Keratinocyte (primary cell): ENCODE results near the gene CYP27B1. TPM values are rescaled to one million over a fixed set of nuclear protein-coding genes. Genes with fewer than 3 reads are reported as not detected.

Experiments
- DNase-seq: peaks from one replicate; pipeline ENCODE4 v3.0.0-alpha.2; 2011; ENCODE audit warnings: low read depth, missing footprints, low spot score
- FAIRE-seq: peaks from 2 replicates; lab custom pipeline; 2011; peaks lifted over from hg19 to GRCh38; lab: Jason Lieb, UNC
- H2AFZ ChIP-seq: 2 replicates; pipeline ENCODE4 v1.6.0; 2012; ENCODE audit warnings: low read length, control low read depth, inconsistent platforms; ENCODE audit not compliant: control insufficient read depth
- H3K27ac ChIP-seq: 2 replicates; pipeline ENCODE4 v1.5.1; 2011; ENCODE audit warnings: low read length; ENCODE audit not compliant: control insufficient read depth, insufficient read depth
- H3K27me3 ChIP-seq: 3 replicates; pipeline ENCODE4 v1.6.0; 2011; ENCODE audit warnings: low read length; ENCODE audit not compliant: control insufficient read depth, insufficient read depth; ENCODE audit errors: extremely low read depth
- H3K36me3 ChIP-seq, 2 experiments: 2 replicates in 1 of 2; 3 replicates in 1 of 2; pipeline ENCODE4 v1.5.1; 2011; ENCODE audit warnings: low read length in 2 of 2, mild to moderate bottlenecking in 1 of 2; ENCODE audit not compliant: control insufficient read depth in 2 of 2, insufficient read depth in 2 of 2; ENCODE audit errors: extremely low read depth in 1 of 2
- H3K4me1 ChIP-seq: 3 replicates; pipeline ENCODE4 v1.5.1; 2011; ENCODE audit warnings: low read length; ENCODE audit not compliant: control insufficient read depth, insufficient read depth; ENCODE audit errors: extremely low read depth
- H3K4me2 ChIP-seq: 3 replicates; pipeline ENCODE4 v1.6.0; 2011; ENCODE audit warnings: low read depth, low read length; ENCODE audit not compliant: control insufficient read depth, insufficient read depth; ENCODE audit errors: extremely low read depth
- H3K4me3 ChIP-seq, 3 experiments: fragments of 200-600 bp in 1 of 3; sonication (generic) in 1 of 3; 2 replicates in 2 of 3; 3 replicates in 1 of 3; pipeline ENCODE4 v1.5.1; 2011 to 2016; ENCODE audit warnings: low read length in 3 of 3, mild to moderate bottlenecking in 3 of 3, control low read depth in 2 of 3, inconsistent platforms in 1 of 3, low read depth in 1 of 3, mixed read lengths in 1 of 3, mixed run types in 1 of 3, moderate library complexity in 1 of 3; ENCODE audit not compliant: control insufficient read depth in 2 of 3, insufficient read depth in 2 of 3; ENCODE audit errors: extremely low read depth in 1 of 3
- H3K79me2 ChIP-seq: 2 replicates; pipeline ENCODE4 v1.6.0; 2012; ENCODE audit warnings: low read length; ENCODE audit not compliant: control insufficient read depth, insufficient read depth
- H3K9ac ChIP-seq: 3 replicates; pipeline ENCODE4 v1.6.0; 2011; ENCODE audit warnings: low read length; ENCODE audit not compliant: control insufficient read depth, insufficient read depth; ENCODE audit errors: extremely low read depth
- H3K9me1 ChIP-seq: 3 replicates; pipeline ENCODE4 v1.6.0; 2011; ENCODE audit warnings: low read length; ENCODE audit not compliant: control insufficient read depth, insufficient read depth; ENCODE audit errors: extremely low read depth
- H3K9me3 ChIP-seq: 2 replicates; pipeline ENCODE4 v1.5.1; 2012; ENCODE audit warnings: low read depth, low read length; ENCODE audit not compliant: control insufficient read depth
- H4K20me1 ChIP-seq: 3 replicates; pipeline ENCODE4 v1.6.0; 2011; ENCODE audit warnings: low read length; ENCODE audit not compliant: control insufficient read depth, insufficient read depth; ENCODE audit errors: extremely low read depth
- EZH2 ChIP-seq: IDR thresholded peaks from one replicate; pipeline ENCODE4 v1.6.1; 2012; ENCODE audit warnings: inconsistent platforms, mild to moderate bottlenecking, low read length, moderate library complexity
- dilution Hi-C: fragments of 300-500 bp; cut with MboI; formaldehyde crosslinking; loops from one replicate; pipeline ENCODE4 v1.7.0; 2020; ENCODE audit warnings: low sequenced_read_pairs; ENCODE audit not compliant: extremely low pct_ligation_motif_present
- polyA plus RNA-seq, 5 experiments: library from polyadenylated mRNA; depleted of rRNA in 3 of 5; stranded (reverse) in 3 of 5; stranded (forward) in 1 of 5; unstranded in 1 of 5; fragments of >200 nt; gene quantifications; 1 replicate in 1 of 5; 2 replicates in 3 of 5; 3 replicates in 1 of 5; pipeline versions ENCODE4 v1.2.1 to v1.2.3, GENCODE V29; 2011 to 2012; ENCODE audit warnings: missing spikeins in 2 of 5, low read depth in 1 of 5, low replicate concordance in 1 of 5
- TF ChIP-seq, protein P1 (sequence below), 3 experiments: IDR thresholded peaks in 1 of 3; conservative IDR thresholded peaks in 1 of 3; optimal IDR thresholded peaks in 1 of 3; 2 replicates in 2 of 3; 3 replicates in 1 of 3; pipeline versions ENCODE3 to v1.5.1; 2011; ENCODE audit warnings: low read length in 3 of 3, mild to moderate bottlenecking in 3 of 3, moderate library complexity in 2 of 3, control low read depth in 1 of 3, inconsistent platforms in 1 of 3; ENCODE audit not compliant: insufficient read depth in 2 of 3; ENCODE audit errors: extremely low read depth in 1 of 3

Gene CYP27B1
- polyA plus RNA-seq, 1 donor (not counting 4 experiments of a cell fraction or from before 2014, with no cell fraction given): 33.6 TPM

DNA sequence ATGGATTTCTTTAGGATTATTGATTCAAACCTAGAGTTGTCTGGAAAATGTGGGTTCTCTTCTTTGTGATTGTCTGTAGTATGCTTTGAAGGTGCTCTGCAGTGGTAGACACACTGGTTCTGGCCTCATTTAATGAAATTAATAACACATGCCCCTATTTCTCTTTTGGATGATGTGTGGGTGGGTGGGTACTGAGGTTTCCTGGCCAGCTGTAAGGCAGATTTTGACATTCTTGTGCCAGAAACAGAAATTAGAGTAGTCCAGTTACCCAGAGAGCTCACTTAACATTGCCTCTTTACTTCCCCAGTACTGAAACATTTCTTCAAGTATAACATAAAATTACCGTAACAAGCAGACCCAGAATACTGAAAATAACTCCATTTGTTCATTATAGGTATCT lies 30.1 kb upstream of the CYP27B1 start:
- no peaks in the 10 kb centered on the region for H3K9me3 ChIP-seq
- H4K20me1 ChIP-seq: no peaks in the 10 kb centered on the region
- no peak overlapping the region for H2AFZ ChIP-seq
- no peaks in the 10 kb centered on the region for H3K9me1 ChIP-seq
- no peak overlapping the region for H3K4me2 ChIP-seq
- TF ChIP-seq, protein P1, sequence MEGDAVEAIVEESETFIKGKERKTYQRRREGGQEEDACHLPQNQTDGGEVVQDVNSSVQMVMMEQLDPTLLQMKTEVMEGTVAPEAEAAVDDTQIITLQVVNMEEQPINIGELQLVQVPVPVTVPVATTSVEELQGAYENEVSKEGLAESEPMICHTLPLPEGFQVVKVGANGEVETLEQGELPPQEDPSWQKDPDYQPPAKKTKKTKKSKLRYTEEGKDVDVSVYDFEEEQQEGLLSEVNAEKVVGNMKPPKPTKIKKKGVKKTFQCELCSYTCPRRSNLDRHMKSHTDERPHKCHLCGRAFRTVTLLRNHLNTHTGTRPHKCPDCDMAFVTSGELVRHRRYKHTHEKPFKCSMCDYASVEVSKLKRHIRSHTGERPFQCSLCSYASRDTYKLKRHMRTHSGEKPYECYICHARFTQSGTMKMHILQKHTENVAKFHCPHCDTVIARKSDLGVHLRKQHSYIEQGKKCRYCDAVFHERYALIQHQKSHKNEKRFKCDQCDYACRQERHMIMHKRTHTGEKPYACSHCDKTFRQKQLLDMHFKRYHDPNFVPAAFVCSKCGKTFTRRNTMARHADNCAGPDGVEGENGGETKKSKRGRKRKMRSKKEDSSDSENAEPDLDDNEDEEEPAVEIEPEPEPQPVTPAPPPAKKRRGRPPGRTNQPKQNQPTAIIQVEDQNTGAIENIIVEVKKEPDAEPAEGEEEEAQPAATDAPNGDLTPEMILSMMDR (optimal IDR thresholded peaks at IDR 0.05 in 1 of 3, IDR thresholded peaks at IDR 0.05 in 1 of 3, conservative IDR thresholded peaks at IDR 0.05 in 1 of 3; ENCODE audit: extremely low read depth in 1 of 3, insufficient read depth in 2 of 3, low read length in 3 of 3): no peak
- no peak for TF ChIP-seq EZH2
- no peak overlapping the region for H3K27ac ChIP-seq
- FAIRE-seq (no peak), DNase-seq (no peak)
- H3K79me2 ChIP-seq: no peaks in the 10 kb centered on the region
- H3K4me1 ChIP-seq: peaks cover 19% of the 10 kb centered on the region
- dilution Hi-C loops: no loop called here
- H3K4me3 ChIP-seq: no peak overlapping the region
- H3K9ac ChIP-seq: no peak overlapping the region
- no peaks in the 10 kb centered on the region for H3K27me3 ChIP-seq
- H3K36me3 ChIP-seq: peaks cover 14 to 16% of the 10 kb centered on the region in 2 experiments

DNA sequence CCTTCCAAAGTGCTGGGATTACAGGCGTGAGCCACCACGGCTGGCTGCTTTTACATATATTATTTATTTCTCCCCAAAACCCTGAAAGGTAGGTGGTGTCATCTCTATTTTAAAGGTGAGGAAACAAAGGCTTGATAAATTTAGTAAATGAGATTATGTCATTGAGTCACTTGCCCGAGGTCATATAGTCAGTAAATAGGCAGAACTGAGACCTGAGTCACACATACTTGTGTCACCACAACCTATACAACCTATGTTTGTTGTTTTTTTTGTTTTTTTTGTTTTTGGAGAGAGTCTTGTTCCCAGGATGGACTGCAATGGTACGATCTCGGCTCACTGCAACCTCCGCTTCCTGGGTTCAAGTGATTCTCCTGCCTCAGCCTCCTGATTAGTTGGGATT lies 28.5 kb upstream of the CYP27B1 start:
- H3K9ac ChIP-seq: no peak overlapping the region

More for the DNA sequence above, 28.5 kb upstream of the CYP27B1 start:
- no peak for FAIRE-seq
- H3K27me3 ChIP-seq: no peaks in the 10 kb centered on the region
- no peak overlapping the region for H3K4me2 ChIP-seq
- H3K9me3 ChIP-seq: no peaks in the 10 kb centered on the region
- H3K9me1 ChIP-seq: no peaks in the 10 kb centered on the region
- H3K4me1 ChIP-seq: peaks cover 19% of the 10 kb centered on the region
- no peak overlapping the region for H3K4me3 ChIP-seq
- peak; percentile 53 for DNase-seq
- H3K79me2 ChIP-seq: no peaks in the 10 kb centered on the region
- H3K27ac ChIP-seq: peak overlapping the region; percentile 64
- TF ChIP-seq EZH2: no peak
- TF ChIP-seq, protein P1 (optimal IDR thresholded peaks at IDR 0.05 in 1 of 3, IDR thresholded peaks at IDR 0.05 in 1 of 3, conservative IDR thresholded peaks at IDR 0.05 in 1 of 3; ENCODE audit: extremely low read depth in 1 of 3, insufficient read depth in 2 of 3, low read length in 3 of 3): no peak
- H2AFZ ChIP-seq: no peak overlapping the region
- H4K20me1 ChIP-seq: no peaks in the 10 kb centered on the region
- dilution Hi-C loops: no loop called here
- H3K36me3 ChIP-seq: peaks cover 12 to 22% of the 10 kb centered on the region in 2 experiments
